ENCODE measurements around the gene SEC23A. TPM values are rescaled to one million over a fixed set of nuclear protein-coding genes. Genes with fewer than 3 reads are reported as not detected.
"Not testable (repeated sequence)": the region's sequence is repeated elsewhere in the genome, so short reads cannot be mapped to it uniquely, and the experiment has no call there.

SEC23A gene
- polyA plus RNA-seq, 4 donors: 60.3 to 68.4 (median 65.0) TPM

DNA sequence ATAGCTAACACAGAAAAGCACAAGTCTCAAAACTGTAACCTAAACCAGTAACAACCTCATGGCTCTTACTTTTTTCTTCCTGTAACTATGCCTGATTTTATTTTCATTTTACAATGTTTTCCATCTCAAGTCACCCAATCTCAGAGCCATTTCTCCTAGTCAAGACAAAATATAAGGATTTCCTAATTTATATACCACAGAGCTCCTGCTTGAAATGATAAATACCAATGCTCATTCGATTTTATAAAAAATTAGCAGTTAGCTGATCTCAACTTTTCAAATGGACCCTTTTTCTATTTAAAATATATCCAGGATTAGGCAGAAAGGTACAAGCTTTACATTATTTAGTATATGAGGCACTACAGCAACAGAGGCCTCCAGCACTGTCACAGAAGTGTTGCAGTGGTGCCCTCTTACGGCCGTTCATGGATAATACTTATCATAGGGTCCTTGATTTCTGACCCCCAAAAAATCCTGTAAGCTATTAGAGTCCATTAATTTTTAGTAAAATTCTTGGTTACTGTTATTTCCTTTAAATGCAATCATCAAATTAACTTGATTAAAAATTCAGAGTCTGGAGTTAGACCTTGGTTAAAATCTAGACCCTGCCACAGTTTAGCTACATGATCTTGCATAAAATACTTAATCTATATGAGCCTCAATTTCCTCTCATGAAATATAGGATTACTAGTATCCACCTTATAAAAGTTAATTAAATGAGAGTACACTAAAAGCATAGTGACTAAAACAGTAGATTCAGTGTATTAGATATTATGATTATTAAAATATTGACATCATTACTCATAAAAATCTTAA, 68.3 kb downstream of the SEC23A start:
- DNase-seq (ENCODE audit: low read depth in 4 of 4, low spot score in 3 of 4): no peak

DNA sequence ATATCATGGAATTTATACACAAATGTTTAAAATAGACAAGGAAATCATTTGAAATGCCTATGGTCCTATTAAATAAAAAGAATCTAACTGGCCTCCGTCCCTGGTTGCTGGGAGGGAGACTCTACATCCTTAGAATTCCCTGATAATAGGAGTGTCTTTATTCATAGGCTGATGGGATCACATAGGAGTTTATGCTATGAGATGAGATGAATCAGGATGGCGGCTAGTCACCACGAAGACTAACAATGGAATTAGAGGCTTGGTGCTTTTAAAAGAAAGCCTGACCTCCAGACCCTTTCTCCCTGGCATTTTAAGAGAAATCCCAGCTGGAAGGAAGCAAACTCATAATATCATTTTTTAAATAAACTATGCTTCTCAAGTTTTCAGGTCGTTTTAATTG, 69.7 kb downstream of the SEC23A start:
- no peak for DNase-seq (ENCODE audit: low read depth in 4 of 4, low spot score in 3 of 4)

GRCh38 chr14:39030209-39030608, 72.8 kb downstream of the SEC23A start:
- no peak for DNase-seq (ENCODE audit: low read depth in 4 of 4, low spot score in 3 of 4)

DNA sequence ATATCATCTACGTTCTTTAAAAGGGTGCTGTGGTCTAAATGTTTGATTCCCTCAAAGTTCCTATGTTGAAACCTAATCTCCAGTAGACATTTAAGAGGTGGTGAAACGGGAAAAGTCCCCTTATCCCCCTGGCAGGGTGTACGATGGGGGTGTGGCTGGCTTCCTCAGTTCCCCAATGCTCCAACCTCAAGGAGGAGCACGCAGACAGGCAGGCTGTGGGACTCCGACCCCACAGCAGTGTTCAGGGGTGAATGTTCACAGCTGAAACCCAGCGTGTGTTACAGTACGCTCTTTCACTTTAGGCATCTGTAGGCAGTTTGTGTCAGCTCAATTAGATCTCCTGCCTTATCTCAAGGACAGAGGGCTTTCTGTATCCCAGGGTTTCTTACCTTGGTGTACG, 73.2 kb downstream of the SEC23A start:
- DNase-seq (ENCODE audit: low read depth in 4 of 4, low spot score in 3 of 4): no peak

GRCh38 chr14:39028620-39029019, 74.4 kb downstream of the SEC23A start:
- no peak for DNase-seq (ENCODE audit: low read depth in 4 of 4, low spot score in 3 of 4)

- DNase-seq (ENCODE audit: low read depth in 4 of 4, low spot score in 3 of 4): no peak
Measured at GRCh38 chr14:39025810-39026627, 77.0 kb downstream of the SEC23A start.

- DNase-seq (ENCODE audit: low read depth in 4 of 4, low spot score in 3 of 4): no peak
Measured at GRCh38 chr14:39025250-39025809, 77.7 kb downstream of the SEC23A start.

GRCh38 chr14:39023939-39024871, 78.8 kb downstream of the SEC23A start:
- DNase-seq (ENCODE audit: low read depth in 4 of 4, low spot score in 3 of 4): no peak

DNA sequence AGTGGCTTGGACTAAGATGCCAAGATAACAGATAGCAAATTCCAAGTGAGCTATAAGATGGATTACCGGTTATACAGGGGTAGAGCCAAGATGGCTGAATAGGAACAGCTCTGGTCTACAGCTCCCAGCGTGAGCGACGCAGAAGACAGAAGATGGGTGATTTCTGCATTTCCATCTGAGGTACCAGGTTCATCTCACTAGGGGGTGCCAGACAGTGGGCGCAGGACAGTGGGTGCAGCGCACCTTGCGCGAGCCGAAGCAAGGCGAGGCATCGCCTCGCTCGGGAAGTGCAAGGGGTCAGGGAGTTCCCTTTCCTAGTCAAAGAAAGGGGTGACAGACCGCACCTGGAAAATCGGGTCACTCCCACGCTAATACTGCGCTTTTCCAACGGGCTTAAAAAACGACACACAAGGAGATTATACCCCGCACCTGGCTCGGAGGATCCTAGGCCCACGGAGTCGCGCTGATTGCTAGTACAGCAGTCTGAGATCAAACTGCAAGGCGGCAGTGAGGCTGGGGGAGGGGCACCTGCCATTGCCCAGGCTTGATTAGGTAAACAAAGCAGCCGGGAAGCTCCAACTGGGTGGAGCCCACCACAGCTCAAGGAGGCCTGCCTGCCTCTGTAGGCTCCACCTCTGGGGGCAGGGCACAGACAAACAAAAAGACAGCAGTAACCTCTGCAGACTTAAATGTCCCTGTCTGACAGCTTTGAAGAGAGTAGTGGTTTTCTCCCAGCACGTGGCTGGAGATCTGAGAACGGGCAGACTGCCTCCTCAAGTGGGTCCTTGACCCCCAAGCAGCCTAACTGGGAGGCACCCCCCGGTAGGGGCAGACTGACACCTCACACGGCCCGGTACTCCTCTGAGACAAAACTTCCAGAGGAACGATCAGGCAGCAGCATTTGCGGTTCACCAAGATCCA, 85.7 kb downstream of the SEC23A start:
- not testable (repeated sequence) for DNase-seq (ENCODE audit: low read depth in 4 of 4, low spot score in 3 of 4)

DNA sequence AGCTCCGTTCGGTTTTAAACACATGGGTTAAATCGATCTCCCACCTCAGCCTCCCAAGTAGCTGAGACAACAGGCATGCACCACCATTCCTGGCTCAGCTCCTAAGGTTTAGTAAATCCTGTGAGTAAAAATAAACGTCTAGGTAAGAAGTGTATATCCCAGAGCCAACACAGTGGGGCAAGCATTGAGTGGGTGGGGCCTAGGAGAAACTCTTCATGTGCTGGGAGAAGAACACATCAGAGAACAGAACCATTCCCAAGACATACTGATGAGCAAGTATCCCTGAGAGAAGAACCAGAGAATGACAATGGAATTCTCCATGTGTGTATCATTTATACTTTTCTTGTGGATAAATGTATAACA, 86.3 kb downstream of the SEC23A start:
- no peak for DNase-seq (ENCODE audit: low read depth in 4 of 4, low spot score in 3 of 4)

DNA sequence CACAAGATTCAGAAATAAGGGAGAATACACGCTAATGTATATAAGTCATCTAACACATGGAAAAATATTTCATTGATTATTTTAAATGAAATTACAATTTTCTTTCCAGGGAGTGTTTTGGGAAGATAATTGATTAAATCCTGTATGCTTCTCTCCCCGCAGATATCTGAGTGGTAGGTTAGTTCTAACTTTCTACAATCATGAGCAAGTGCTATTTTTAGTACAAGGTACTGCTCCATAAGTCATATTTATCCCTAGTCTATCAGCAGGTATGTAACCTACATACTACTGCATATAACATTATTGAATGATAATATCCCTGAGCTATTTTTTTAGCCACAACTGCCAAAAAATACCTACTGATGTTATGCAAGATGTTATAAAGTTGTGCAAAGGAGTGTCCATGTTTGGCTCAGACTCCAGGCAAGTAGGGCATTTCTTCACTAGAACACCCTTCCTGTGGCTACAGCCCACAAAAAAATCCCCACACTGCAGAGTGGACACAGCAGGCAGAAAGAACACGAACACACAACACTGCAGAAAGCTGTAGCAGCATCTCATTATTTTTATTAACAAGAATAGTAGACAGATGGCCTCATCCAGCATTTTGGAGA, 87.0 kb downstream of the SEC23A start:
- DNase-seq (ENCODE audit: low read depth in 4 of 4, low spot score in 3 of 4): no peak

GRCh38 chr14:39015360-39015961, 87.6 kb downstream of the SEC23A start:
- peak; percentile 15 to 36 (median 17) for DNase-seq (ENCODE audit: low read depth in 4 of 4, low spot score in 3 of 4)

DNA sequence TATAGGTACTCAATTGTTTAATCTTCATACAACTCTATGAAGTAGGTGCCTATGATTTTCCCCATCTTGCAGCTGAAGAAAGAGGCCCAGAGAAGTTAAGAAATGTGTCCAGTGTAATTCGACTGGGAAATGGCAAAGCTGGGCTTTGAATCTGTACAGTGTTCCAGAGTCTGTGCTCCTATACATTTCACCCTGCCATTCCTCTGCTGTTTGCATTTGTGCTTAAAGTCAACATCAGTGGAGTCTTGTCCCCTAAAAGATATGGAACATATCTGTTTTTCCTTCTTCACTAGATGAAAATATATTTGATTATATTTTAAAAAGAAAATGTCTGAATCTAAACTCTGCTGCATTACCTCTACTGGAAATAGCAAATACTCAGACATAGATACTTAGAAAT, 88.6 kb downstream of the SEC23A start:
- no peak for DNase-seq (ENCODE audit: low read depth in 4 of 4, low spot score in 3 of 4)

DNA sequence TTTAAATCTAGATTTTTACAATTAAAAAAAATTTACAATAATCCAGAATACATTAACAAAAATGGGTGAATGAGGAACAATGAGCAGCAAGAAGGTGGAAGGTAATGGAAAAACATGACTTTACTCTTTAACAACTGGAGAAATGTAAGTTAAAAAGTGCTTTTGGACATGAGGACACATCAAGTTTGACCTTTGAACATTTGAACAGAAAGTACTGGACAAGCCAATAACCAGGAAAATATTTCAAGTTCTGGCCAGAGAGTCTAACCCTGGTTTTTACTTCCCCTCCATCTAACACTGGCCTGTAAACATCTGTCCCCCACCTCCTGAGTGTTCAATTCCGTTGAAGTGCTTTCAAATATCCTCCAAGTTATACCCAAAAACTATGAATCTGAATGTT, 94.1 kb downstream of the SEC23A start:
- not testable (repeated sequence) for DNase-seq (ENCODE audit: low read depth in 4 of 4, low spot score in 3 of 4)

DNA sequence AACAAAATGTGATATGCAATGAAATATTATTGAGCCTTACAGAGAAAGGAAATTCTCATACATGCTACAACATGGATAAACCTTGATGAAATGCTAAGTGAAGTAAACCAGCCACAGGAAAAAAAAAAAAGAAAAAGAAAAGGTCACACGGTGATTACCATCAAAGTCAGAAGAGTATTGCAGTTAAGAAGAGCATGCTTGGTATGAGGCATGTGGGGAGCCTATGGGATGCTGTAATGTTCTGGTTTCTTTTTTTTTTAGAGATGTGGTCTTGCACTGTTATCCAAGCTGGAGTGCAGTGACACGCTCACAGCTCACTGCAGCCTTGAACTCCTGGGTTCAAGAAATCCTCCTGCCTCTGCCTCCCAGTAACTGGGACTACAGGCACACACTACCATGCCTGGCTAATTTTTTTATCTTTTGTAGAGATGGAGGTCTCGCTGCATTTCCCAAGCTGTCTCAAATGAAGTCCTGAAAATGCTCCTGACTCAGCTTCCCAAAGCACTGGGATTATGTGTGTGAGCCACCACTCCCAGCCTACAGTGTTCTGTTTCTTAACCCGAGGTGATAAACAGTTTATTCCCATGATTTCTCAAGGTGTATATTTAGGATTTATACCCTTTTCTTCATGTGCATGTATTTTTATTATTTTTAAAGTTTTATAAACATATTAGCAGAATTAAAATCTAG, 96.2 kb downstream of the SEC23A start:
- no peak for DNase-seq (ENCODE audit: low read depth in 4 of 4, low spot score in 3 of 4)

DNA sequence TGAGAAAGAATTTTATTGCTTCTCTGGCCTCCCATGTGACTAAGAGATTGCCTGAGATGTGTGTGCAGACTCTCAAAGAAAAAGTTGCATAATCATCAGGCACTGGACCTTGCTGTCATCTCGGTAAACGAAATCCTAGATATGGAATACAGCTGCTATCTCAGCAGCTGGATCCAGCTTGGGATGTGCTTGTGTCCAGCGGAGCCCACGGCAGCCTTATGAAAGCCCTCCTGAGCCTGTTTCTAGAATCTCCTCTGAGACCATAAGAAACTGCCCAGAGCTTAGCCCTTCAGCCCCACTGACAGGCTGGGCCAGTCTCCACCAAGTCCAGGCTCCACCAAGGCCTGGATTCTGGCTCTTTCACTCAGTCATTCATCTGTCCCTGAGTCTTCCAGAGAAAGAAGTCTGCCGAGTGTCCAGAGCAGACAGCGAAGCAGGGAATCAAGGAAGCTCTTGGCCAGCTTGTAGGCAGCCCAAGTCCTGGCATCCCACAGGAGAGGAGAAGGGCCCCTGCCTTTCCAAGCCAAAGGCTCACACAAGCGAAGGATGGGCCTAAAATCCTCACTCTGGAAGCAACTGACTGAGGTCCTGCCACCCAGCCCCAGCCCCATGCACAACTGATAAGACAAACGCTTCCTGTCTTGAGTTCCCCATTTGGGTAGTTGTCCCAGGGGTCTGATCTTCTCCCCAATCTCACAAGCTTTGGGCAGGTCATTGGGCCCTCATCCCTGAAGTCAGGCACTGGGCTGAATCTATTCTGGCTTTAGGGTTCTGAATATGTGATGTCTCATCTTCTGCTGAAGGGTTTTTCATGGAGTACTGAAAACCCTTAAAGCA, 97.8 kb downstream of the SEC23A start:
- peak in 3 of 4 donors; percentile 20 to 44 (median 26) for DNase-seq (ENCODE audit: low read depth in 4 of 4, low spot score in 3 of 4)

DNA sequence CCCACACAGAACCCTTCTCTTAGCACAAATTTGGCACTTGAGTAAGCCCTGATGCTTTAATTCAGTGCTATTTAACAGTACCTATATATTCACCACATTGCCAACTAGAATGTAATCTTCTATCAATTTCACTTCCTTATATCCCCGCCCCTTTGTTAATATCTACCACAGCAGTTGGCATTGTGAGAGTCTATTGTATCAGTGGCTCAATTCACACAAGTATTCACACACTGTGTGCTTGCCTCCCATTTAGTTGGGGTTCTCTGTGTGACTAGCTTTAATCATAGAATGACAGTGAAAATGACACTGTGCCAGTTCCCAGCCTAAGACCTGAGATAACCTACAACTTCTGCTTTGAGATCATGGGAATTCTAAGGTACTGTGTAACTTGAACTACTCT, 103.1 kb downstream of the SEC23A start:
- no peak for DNase-seq (ENCODE audit: low read depth in 4 of 4, low spot score in 3 of 4)

Measured in right renal pelvis (tissue), 4 donors.